ENCODE data around the gene GRID2IP. TPM values are rescaled to one million over a fixed set of nuclear protein-coding genes. Genes with fewer than 3 reads are reported as not detected.

The GRID2IP gene
- total RNA-seq, 1 donor from 2014 or later: not detected

- no peak overlapping the region for H3K4me3 ChIP-seq
- no peak overlapping the region for H3K9ac ChIP-seq
- H3K79me2 ChIP-seq (ENCODE audit: low read depth): no peaks in the 10 kb centered on the region
- Mint-ChIP-seq H3K4me1 (no peaks in the 10 kb centered on the region), H3K4me3 (no peak overlapping the region), H3K27ac (no peak overlapping the region), H3K9me3 (no peaks in the 10 kb centered on the region), H3K27me3 (ENCODE audit: insufficient read depth, low read depth) (peaks cover 6% of the 10 kb centered on the region), H3K36me3 (no peaks in the 10 kb centered on the region)
- H3K4me1 ChIP-seq: no peaks in the 10 kb centered on the region
- TF ChIP-seq EZH2phosphoT487 (IDR thresholded peaks at IDR 0.05) (no peak), EZH2 (IDR thresholded peaks at IDR 0.05) (no peak), CTCF (IDR thresholded peaks at IDR 0.05) (no peak)
- no peaks in the 10 kb centered on the region for H4K20me1 ChIP-seq (ENCODE audit: low read depth)
- H3K36me3 ChIP-seq: no peaks in the 10 kb centered on the region
- no peak for DNase-seq (ENCODE audit: low spot score)
- no peak overlapping the region for H3K27ac ChIP-seq
- H3K4me2 ChIP-seq: no peak overlapping the region
- H3F3A ChIP-seq (ENCODE audit: low read depth): no peaks in the 10 kb centered on the region
- H3K9me3 ChIP-seq (ENCODE audit: low read depth): no peaks in the 10 kb centered on the region
- no peaks in the 10 kb centered on the region for H3K27me3 ChIP-seq
- no peak overlapping the region for H2AFZ ChIP-seq (replicated peaks)
Observed at GRCh38 chr7:6562106-6562505, 10.8 kb upstream of the GRID2IP start.

- Mint-ChIP-seq H3K4me1 (no peaks in the 10 kb centered on the region), H3K36me3 (no peaks in the 10 kb centered on the region), H3K27me3 (ENCODE audit: insufficient read depth, low read depth) (peaks cover 13% of the 10 kb centered on the region), H3K9me3 (no peaks in the 10 kb centered on the region), H3K4me3 (no peak overlapping the region), H3K27ac (peak overlapping the region; percentile 15)
- Histone ChIP-seq H3K27me3 (no peaks in the 10 kb centered on the region), H3K27ac (no peak overlapping the region), H3K36me3 (no peaks in the 10 kb centered on the region), H3K9me3 (ENCODE audit: low read depth) (no peaks in the 10 kb centered on the region), H3K4me1 (no peaks in the 10 kb centered on the region), H3K4me3 (no peak overlapping the region), H3K9ac (no peak overlapping the region), H3F3A (ENCODE audit: low read depth) (no peaks in the 10 kb centered on the region), H3K4me2 (no peak overlapping the region), H3K79me2 (ENCODE audit: low read depth) (no peaks in the 10 kb centered on the region), H2AFZ (replicated peaks) (no peak overlapping the region), H4K20me1 (ENCODE audit: low read depth) (no peaks in the 10 kb centered on the region)
- DNase-seq (ENCODE audit: low spot score): no peak
- TF ChIP-seq EZH2phosphoT487 (IDR thresholded peaks at IDR 0.05): no peak
- no peak for TF ChIP-seq CTCF (IDR thresholded peaks at IDR 0.05)
- TF ChIP-seq EZH2 (IDR thresholded peaks at IDR 0.05): no peak
Observed at GRCh38 chr7:6559896-6560295, 8.6 kb upstream of the GRID2IP start.

GRCh38 chr7:6558837-6559236 is 7.6 kb upstream of the GRID2IP start:
- Histone ChIP-seq H3K4me2 (no peak overlapping the region), H2AFZ (replicated peaks) (no peak overlapping the region), H3F3A (ENCODE audit: low read depth) (no peaks in the 10 kb centered on the region), H3K79me2 (ENCODE audit: low read depth) (no peaks in the 10 kb centered on the region), H3K27me3 (no peaks in the 10 kb centered on the region), H3K36me3 (no peaks in the 10 kb centered on the region), H3K9me3 (ENCODE audit: low read depth) (no peaks in the 10 kb centered on the region), H3K4me3 (no peak overlapping the region), H3K27ac (no peak overlapping the region), H3K4me1 (no peaks in the 10 kb centered on the region), H4K20me1 (ENCODE audit: low read depth) (no peaks in the 10 kb centered on the region), H3K9ac (no peak overlapping the region)
- DNase-seq (ENCODE audit: low spot score): peak; percentile 53
- H3K27ac Mint-ChIP-seq: no peak overlapping the region
- H3K36me3 Mint-ChIP-seq: no peaks in the 10 kb centered on the region
- H3K4me3 Mint-ChIP-seq: no peak overlapping the region
- no peaks in the 10 kb centered on the region for H3K4me1 Mint-ChIP-seq
- H3K9me3 Mint-ChIP-seq: no peaks in the 10 kb centered on the region
- TF ChIP-seq CTCF (IDR thresholded peaks at IDR 0.05) (peak; percentile 32), EZH2 (IDR thresholded peaks at IDR 0.05) (no peak), EZH2phosphoT487 (IDR thresholded peaks at IDR 0.05) (no peak)
- peaks cover 13% of the 10 kb centered on the region for H3K27me3 Mint-ChIP-seq (ENCODE audit: insufficient read depth, low read depth)
